IMR-90 (cell line): ENCODE measurements around the gene RGS3. TPM values are rescaled to one million over a fixed set of nuclear protein-coding genes. Genes with fewer than 3 reads are reported as not detected.

ENCODE experiments used
- ATAC-seq: fragments of 200-7000 bp; cut with Tn5 transposase; 2 replicates; pipeline ENCODE4 v1.9.1; 2020; ENCODE audit warnings: low read depth, mild to moderate bottlenecking, moderate library complexity
- BruUV-seq: library from RNA; stranded (reverse); fragments of 400-500 nt; replicated peaks from 2 replicates; lab custom pipeline; 2021; lab: Mats Ljungman, UMichigan
- CTCF ChIA-PET: fragments of 300-600 bp; formaldehyde crosslinking; extraction: SDS; loops from one replicate; lab custom pipeline; 2021; ENCODE audit warnings: antibody characterized with exemption; lab: Yijun Ruan, JAX
- POLR2A ChIA-PET: fragments of 300-600 bp; sonication (Branson Sonifier 250); formaldehyde crosslinking; loops from one replicate; lab custom pipeline; 2022; ENCODE audit warnings: antibody characterized with exemption; ENCODE audit not compliant: unreplicated experiment; lab: Charles Lee
- DNase-seq: peaks from one replicate; pipeline ENCODE4 v3.0.0; 2013
- H2AFZ ChIP-seq: replicated peaks from 2 replicates; pipeline ENCODE3; 2013; ENCODE audit warnings: low read length, mild to moderate bottlenecking; ENCODE audit not compliant: poor library complexity
- H2AK5ac ChIP-seq: 2 replicates; pipeline ENCODE4 v1.6.1; 2013; ENCODE audit warnings: low read depth, low read length, inconsistent platforms
- H2AK9ac ChIP-seq: replicated peaks from 2 replicates; pipeline ENCODE3; 2013; ENCODE audit warnings: mild to moderate bottlenecking, low read depth, low read length, moderate library complexity; ENCODE audit not compliant: poor library complexity
- H2BK120ac ChIP-seq: 2 replicates; pipeline ENCODE4 v1.6.1; 2013; ENCODE audit warnings: low read depth, low read length, inconsistent platforms
- H2BK15ac ChIP-seq: 3 replicates; pipeline ENCODE4 v1.6.1; 2013; ENCODE audit warnings: low read depth, low read length, inconsistent platforms
- H2BK20ac ChIP-seq: 2 replicates; pipeline ENCODE4 v1.6.1; 2013; ENCODE audit warnings: low read depth, mild to moderate bottlenecking, inconsistent platforms, low read length, moderate library complexity
- H2BK5ac ChIP-seq: 2 replicates; pipeline ENCODE4 v1.6.1; 2013; ENCODE audit warnings: mild to moderate bottlenecking, low read depth, low read length, inconsistent platforms; ENCODE audit not compliant: poor library complexity, severe bottlenecking
- H3K14ac ChIP-seq: replicated peaks from 2 replicates; pipeline ENCODE4 v1.6.1; 2013; ENCODE audit warnings: low read depth, low read length, inconsistent platforms
- H3K18ac ChIP-seq: 2 replicates; pipeline ENCODE4 v1.6.1; 2013; ENCODE audit warnings: low read depth, low read length, control low read depth
- H3K23ac ChIP-seq: 2 replicates; pipeline ENCODE4 v1.6.1; 2013; ENCODE audit warnings: low read depth, low read length, inconsistent platforms
- H3K27ac ChIP-seq: 2 replicates; pipeline ENCODE4 v1.5.1; 2013; ENCODE audit warnings: mild to moderate bottlenecking, control low read depth, low read length; ENCODE audit not compliant: insufficient read depth
- H3K27me3 ChIP-seq: 2 replicates; pipeline ENCODE4 v1.6.1; 2013; ENCODE audit warnings: low read length; ENCODE audit not compliant: control insufficient read depth, insufficient read depth
- H3K36me3 ChIP-seq: 2 replicates; pipeline ENCODE4 v1.6.1; 2013; ENCODE audit warnings: low read length, mixed read lengths; ENCODE audit not compliant: control insufficient read depth, insufficient read depth
- H3K4ac ChIP-seq: 2 replicates; pipeline ENCODE4 v1.6.1; 2013; ENCODE audit warnings: low read depth, low read length, inconsistent platforms
- H3K4me1 ChIP-seq: 2 replicates; pipeline ENCODE4 v1.6.1; 2013; ENCODE audit warnings: low read length, mixed read lengths; ENCODE audit not compliant: control insufficient read depth, insufficient read depth
- H3K4me2 ChIP-seq: 2 replicates; pipeline ENCODE4 v1.6.1; 2013; ENCODE audit warnings: low read depth, mild to moderate bottlenecking, control low read depth, low read length, moderate library complexity
- H3K4me3 ChIP-seq: 2 replicates; pipeline ENCODE4 v1.5.1; 2013; ENCODE audit warnings: low read depth, mild to moderate bottlenecking, control low read depth, low read length, moderate library complexity; ENCODE audit not compliant: insufficient read depth
- H3K56ac ChIP-seq: 2 replicates; pipeline ENCODE4 v1.6.1; 2013; ENCODE audit warnings: low read length, inconsistent platforms; ENCODE audit not compliant: insufficient read depth; ENCODE audit errors: extremely low read depth
- H3K79me1 ChIP-seq, 2 experiments: 2 replicates each; pipeline ENCODE4 v1.6.1; 2013; ENCODE audit warnings: low read length in 2 of 2, inconsistent platforms in 1 of 2, low read depth in 1 of 2
- H3K9ac ChIP-seq: 2 replicates; pipeline ENCODE4 v1.6.1; 2013; ENCODE audit warnings: low read depth, low read length, control low read depth
- H3K9me1 ChIP-seq: 2 replicates; pipeline ENCODE4 v1.6.1; 2013; ENCODE audit warnings: low read length, inconsistent platforms; ENCODE audit not compliant: insufficient read depth
- H3K9me3 ChIP-seq: 2 replicates; pipeline ENCODE4 v1.6.1; 2013; ENCODE audit warnings: low read length; ENCODE audit not compliant: control insufficient read depth, insufficient read depth
- H4K20me1 ChIP-seq: 2 replicates; pipeline ENCODE4 v1.6.1; 2013; ENCODE audit warnings: low read length, inconsistent platforms; ENCODE audit not compliant: insufficient read depth
- H4K5ac ChIP-seq: 2 replicates; pipeline ENCODE4 v1.6.1; 2013; ENCODE audit warnings: mild to moderate bottlenecking, low read depth, low read length, control low read depth
- H4K8ac ChIP-seq, 2 experiments: 2 replicates each; pipeline ENCODE4 v1.6.1; 2013; ENCODE audit warnings: low read depth in 2 of 2, low read length in 2 of 2, control low read depth in 1 of 2, inconsistent platforms in 1 of 2
- H4K91ac ChIP-seq: 2 replicates; pipeline ENCODE4 v1.6.1; 2013; ENCODE audit warnings: low read depth, low read length, inconsistent platforms; ENCODE audit not compliant: insufficient read depth
- CTCF ChIP-seq: conservative IDR thresholded peaks from 2 replicates; pipeline ENCODE4 v1.5.1; 2012; ENCODE audit warnings: mild to moderate bottlenecking, low read depth, low read length, improper control_type of control experiment
- NFE2L2 ChIP-seq: fragments of 150-350 bp; IDR thresholded peaks from 2 replicates; pipeline ENCODE4 v1.6.1; 2016; ENCODE audit warnings: low read depth, mild to moderate bottlenecking, low read length
- POLR2A ChIP-seq: IDR thresholded peaks from 2 replicates; pipeline ENCODE4 v1.6.1; 2012; ENCODE audit warnings: mild to moderate bottlenecking, low read depth, low read length
- RFX5 ChIP-seq: IDR thresholded peaks from 2 replicates; pipeline ENCODE4 v1.8.0; 2012; ENCODE audit warnings: low read depth, mild to moderate bottlenecking, low read length, moderate library complexity
- WGBS, 2 experiments: methylation state at CpG; one replicate each; pipeline versions ENCODE4 v1.1.5 to v1.1.7; 2013; ENCODE audit warnings: missing lambda C conversion rate in 2 of 2; ENCODE audit not compliant: insufficient read length in 1 of 2; ENCODE audit errors: extremely low coverage in 2 of 2; 5-methylcytosine and 5-hydroxymethylcytosine counted together
- dilution Hi-C: fragments of 300-500 bp; cut with HindIII; formaldehyde crosslinking; loops from one replicate; pipeline ENCODE4 v1.14.3; 2018; ENCODE audit warnings: low sequenced_read_pairs; ENCODE audit not compliant: unreplicated experiment
- in situ Hi-C: fragments of 300-500 bp; cut with MboI; formaldehyde crosslinking; loops from 3 replicates; pipeline ENCODE4 v1.14.3; 2019; ENCODE audit warnings: low sequenced_read_pairs, inconsistent platforms, mixed read lengths
- intact Hi-C: fragments of 100-400 bp; cut with micrococcal nuclease; formaldehyde crosslinking; loops from 2 replicates; pipeline ENCODE4 v1.10.0; 2022
- polyA plus RNA-seq, 3 experiments: library from polyadenylated mRNA; depleted of rRNA; stranded (reverse); fragments of >200 nt; gene quantifications; 2 replicates each; pipeline ENCODE4 v1.2.3, GENCODE V29; 2012; ENCODE audit warnings: low replicate concordance in 1 of 3
- total RNA-seq: library from RNA; depleted of rRNA; stranded (reverse); fragments of >200 nt; gene quantifications from 2 replicates; pipeline ENCODE4 v1.2.3, GENCODE V29; 2012
- TF ChIP-seq, protein P1 (sequence below): fragments of 150-350 bp; IDR thresholded peaks from 2 replicates; pipeline ENCODE4 v1.6.1; 2017; ENCODE audit warnings: mild to moderate bottlenecking, antibody characterized with exemption, low read length, low read depth

The RGS3 gene
- total and polyA plus RNA-seq, 2 of the 4 experiments (the other 2 are of a cell fraction) = 51.8 to 65.6 TPM

DNA sequence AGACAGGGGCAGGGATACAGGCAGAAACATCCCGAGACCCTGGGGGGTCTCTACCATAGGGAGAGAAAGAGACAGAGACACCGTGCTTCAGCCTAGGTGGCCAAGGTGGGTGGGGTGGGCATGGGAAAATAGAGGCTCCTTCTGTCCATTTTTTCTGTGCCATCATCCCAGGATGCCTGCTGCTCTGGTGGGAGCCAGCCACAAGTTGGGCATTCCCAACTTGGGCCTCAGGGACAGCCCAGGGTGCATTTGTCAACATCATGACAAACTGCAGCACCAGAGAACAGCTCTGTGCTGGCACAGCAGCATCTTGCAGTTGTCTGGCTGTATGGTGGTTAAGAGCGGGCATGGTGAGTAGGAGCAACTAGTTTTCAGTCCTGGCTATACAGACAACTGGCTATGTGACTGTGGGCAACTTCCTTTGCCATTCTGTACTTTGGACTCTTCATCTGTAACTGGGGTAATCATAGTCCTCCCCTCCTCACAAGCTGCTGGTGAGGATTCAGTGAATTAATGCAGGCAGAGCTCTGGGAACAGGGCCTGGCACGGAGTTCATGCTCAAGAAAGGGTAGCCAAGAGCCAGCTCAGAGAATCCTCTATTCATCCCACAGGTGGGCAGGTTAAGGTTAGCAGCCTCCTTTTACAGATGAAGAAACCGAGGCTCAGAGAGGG, 100.4 kb downstream of the RGS3 start:
- no peak overlapping the region for H3K9ac ChIP-seq
- no peak overlapping the region for H3K56ac ChIP-seq
- no peak overlapping the region; the same call in 1 of the 2 replicates for H3K4me2 ChIP-seq
- H2BK15ac ChIP-seq = peak overlapping the region; percentile 76; the same call in 1 of the 3 replicates
- no peak for DNase-seq
- H3K23ac ChIP-seq = peak overlapping the region; percentile 19; the same call in 1 of the 2 replicates
- ChIA-PET POLR2A (no interaction called here), CTCF (interaction anchor here (0.5 kb wide), 1 partner anchor 119 kb away, joined by 3 read pairs; no protein-coding TSS in a partner anchor)
- H4K20me1 ChIP-seq = peaks cover 3% of the 10 kb centered on the region; the same call in 1 of the 2 replicates
- peak overlapping the region; percentile 30 for H2BK120ac ChIP-seq
- H3K36me3 ChIP-seq = no peaks in the 10 kb centered on the region
- H3K9me3 ChIP-seq = no peaks in the 10 kb centered on the region
- H3K79me1 ChIP-seq = peaks cover 6 to 38% of the 10 kb centered on the region in 2 experiments; a peak in 3 of 4 replicates
- H3K9me1 ChIP-seq = peaks cover 24% of the 10 kb centered on the region
- intact Hi-C loops (no loop called here), in situ Hi-C loops (no loop called here), dilution Hi-C loops (no loop called here)
- peak overlapping the region; percentile 60 to 69; a peak in 2 of 4 replicates for H4K8ac ChIP-seq
- TF ChIP-seq CTCF (no peak), NFE2L2 (no peak), POLR2A (no peak), RFX5 (no peak)
- TF ChIP-seq, protein P1, sequence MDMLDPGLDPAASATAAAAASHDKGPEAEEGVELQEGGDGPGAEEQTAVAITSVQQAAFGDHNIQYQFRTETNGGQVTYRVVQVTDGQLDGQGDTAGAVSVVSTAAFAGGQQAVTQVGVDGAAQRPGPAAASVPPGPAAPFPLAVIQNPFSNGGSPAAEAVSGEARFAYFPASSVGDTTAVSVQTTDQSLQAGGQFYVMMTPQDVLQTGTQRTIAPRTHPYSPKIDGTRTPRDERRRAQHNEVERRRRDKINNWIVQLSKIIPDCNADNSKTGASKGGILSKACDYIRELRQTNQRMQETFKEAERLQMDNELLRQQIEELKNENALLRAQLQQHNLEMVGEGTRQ = no peak
- H2AFZ ChIP-seq = peak overlapping the region; percentile 92
- peak overlapping the region; percentile 61 for H4K91ac ChIP-seq
- peak overlapping the region; percentile 74 for H4K5ac ChIP-seq
- H2BK20ac ChIP-seq = peak overlapping the region; percentile 5; the same call in 1 of the 2 replicates
- H3K27me3 ChIP-seq = no peaks in the 10 kb centered on the region
- peak overlapping the region; percentile 11; the same call in 1 of the 2 replicates for H3K14ac ChIP-seq
- WGBS, 2 experiments = 80% methylated on average over 1 of the region's 5 CpGs; no CpG with 5 or more reads in 1 of the 2 experiments
- peak overlapping the region; percentile 76; the same call in 1 of the 2 replicates for H2AK5ac ChIP-seq
- H3K4ac ChIP-seq = peak overlapping the region; percentile 48
- H3K27ac ChIP-seq = no peak overlapping the region
- BruUV-seq = no TSS peak
- H3K18ac ChIP-seq = peak overlapping the region; percentile 43
- H2BK5ac ChIP-seq = no peak overlapping the region
- H2AK9ac ChIP-seq = peak overlapping the region; percentile 96
- H3K4me1 ChIP-seq = peaks cover 31% of the 10 kb centered on the region
- no peak for ATAC-seq
- no peak overlapping the region for H3K4me3 ChIP-seq
